Caki2 (cell line): ENCODE results near the gene BMPER. TPM values are rescaled to one million over a fixed set of nuclear protein-coding genes. Genes with fewer than 3 reads are reported as not detected.
"Not testable (repeated sequence)": the region's sequence is repeated elsewhere in the genome, so short reads cannot be mapped to it uniquely, and the experiment has no call there.

ENCODE experiments used
- DNase-seq: peaks from one replicate; pipeline ENCODE4 v3.0.0-alpha.2; 2015; ENCODE audit warnings: low read depth
- in situ Hi-C: cut with HindIII; loops from 2 replicates; pipeline ENCODE4 v1.10.0; 2016; ENCODE audit warnings: low sequenced_read_pairs, low pct_unique_long_range_greater_than_20kb, mixed read lengths
- total RNA-seq: library from RNA; depleted of rRNA; stranded (reverse); fragments of >200 nt; shearing (Covaris generic); gene quantifications from 2 replicates; pipeline ENCODE4 v1.2.3, GENCODE V29; 2014; ENCODE audit warnings: low replicate concordance

Gene BMPER
- total RNA-seq, 1 experiment from 2014 or later: not detected

GRCh38 chr7:34160261-34160752, 255.0 kb downstream of the BMPER start:
- no peak for DNase-seq

GRCh38 chr7:34162027-34162565, 256.8 kb downstream of the BMPER start:
- in situ Hi-C loops: no loop called here
- no peak for DNase-seq

More at GRCh38 chr7:34160261-34160752, 255.0 kb downstream of the BMPER start:
- in situ Hi-C loops: no loop called here

- in situ Hi-C loops: no loop called here
- no peak for DNase-seq
These were observed 257.3 kb downstream of the BMPER start for GRCh38 chr7:34162677-34163076.

DNA sequence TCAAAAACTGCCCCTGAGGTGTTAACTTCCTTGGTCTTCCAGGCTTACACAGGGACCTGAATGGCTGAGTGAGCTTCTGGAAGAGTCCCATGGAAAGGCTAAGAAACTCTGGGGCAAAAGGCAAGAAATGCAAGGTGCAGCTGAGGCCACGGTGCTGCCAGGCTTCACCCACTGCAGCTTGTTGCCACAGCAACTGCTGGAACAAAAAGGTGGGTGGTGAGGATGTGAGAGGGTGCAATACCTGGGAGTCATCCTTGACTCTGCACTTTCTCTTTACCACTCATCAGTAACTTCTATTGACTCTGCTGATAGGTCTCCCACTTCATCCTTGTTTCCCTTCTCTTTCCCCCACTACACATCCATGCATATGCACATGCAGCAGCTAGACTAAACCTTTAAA, 258.6 kb downstream of the BMPER start:
- in situ Hi-C loops: no loop called here
- DNase-seq: no peak

- in situ Hi-C loops: no loop called here
These were observed 260.1 kb downstream of the BMPER start for GRCh38 chr7:34165466-34165865.

GRCh38 chr7:34165927-34166550, 260.7 kb downstream of the BMPER start:
- peak; percentile 9 for DNase-seq
- in situ Hi-C loops: no loop called here

More at GRCh38 chr7:34165466-34165865, 260.1 kb downstream of the BMPER start:
- no peak for DNase-seq

GRCh38 chr7:34168013-34168412, 262.7 kb downstream of the BMPER start:
- DNase-seq: no peak
- in situ Hi-C loops: no loop called here

GRCh38 chr7:34174688-34175616, 269.6 kb downstream of the BMPER start:
- DNase-seq, in situ Hi-C loops: not testable (repeated sequence)

- in situ Hi-C loops: no loop called here
- DNase-seq: no peak
These were observed 270.5 kb downstream of the BMPER start for GRCh38 chr7:34175837-34176236.

DNA sequence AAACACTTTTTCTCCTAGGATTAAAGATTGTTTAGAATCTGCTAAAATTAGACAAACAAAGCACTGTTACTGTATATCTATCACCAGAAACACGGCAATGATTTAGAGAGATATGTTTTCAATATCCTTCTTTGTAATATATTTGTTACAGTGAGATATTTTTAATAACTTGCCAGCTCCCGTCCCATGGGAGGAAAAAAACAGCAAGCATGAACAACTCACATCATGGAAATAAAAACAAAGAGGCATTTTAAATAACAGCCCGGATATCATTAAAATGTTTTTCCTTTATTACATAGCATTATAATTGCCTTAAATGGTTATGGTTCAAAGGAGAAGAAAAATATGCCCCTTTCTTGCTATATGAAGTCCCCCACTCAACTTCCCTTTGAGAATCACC, 272.1 kb downstream of the BMPER start:
- no peak for DNase-seq
- in situ Hi-C loops: no loop called here

- in situ Hi-C loops: no loop called here
- no peak for DNase-seq
These were observed 276.1 kb downstream of the BMPER start for GRCh38 chr7:34181271-34181958.

DNA sequence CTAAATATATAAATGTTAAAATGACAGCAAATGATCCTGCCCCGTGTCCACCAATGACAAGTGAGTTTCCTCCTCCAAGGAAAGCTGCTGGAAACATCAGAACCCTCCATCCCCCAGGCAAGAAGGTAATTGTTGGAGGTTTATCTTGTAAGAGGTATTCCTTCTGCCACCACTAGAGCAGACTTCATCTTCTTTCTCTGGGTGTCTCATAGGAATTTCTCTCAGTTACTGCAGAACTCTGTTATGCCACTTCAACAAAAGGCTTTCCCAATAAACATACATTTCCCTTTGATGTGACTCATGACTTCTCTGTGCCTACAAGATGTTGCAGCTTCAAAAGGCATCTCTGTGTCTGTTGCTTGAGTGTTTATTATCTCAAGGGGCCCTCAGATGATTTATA, 279.1 kb downstream of the BMPER start:
- DNase-seq: no peak
- in situ Hi-C loops: no loop called here

DNA sequence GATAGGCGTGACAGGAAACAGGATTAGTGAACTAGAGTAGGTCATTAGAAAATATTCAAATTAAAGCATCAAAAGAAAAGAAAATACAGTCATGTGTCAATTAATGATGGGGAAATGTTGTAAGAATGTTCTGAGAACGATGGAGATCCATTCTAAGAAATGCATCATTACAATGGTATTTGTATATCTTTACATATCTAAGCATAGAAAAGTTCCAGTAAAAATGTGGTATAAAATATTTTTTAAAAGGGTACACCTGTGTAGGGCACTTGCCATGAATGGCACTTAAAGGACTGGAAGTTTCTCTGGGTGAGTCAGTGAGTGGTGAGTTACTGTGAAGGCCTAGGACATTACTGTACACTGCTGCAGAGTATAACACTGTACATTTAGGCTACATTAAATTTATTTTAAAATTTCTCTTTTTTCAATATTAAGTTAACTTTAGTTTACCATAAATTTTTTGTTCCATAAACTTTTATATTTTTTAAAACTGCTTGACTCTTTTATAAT, 282.5 kb downstream of the BMPER start:
- DNase-seq: no peak
- in situ Hi-C loops: no loop called here

DNA sequence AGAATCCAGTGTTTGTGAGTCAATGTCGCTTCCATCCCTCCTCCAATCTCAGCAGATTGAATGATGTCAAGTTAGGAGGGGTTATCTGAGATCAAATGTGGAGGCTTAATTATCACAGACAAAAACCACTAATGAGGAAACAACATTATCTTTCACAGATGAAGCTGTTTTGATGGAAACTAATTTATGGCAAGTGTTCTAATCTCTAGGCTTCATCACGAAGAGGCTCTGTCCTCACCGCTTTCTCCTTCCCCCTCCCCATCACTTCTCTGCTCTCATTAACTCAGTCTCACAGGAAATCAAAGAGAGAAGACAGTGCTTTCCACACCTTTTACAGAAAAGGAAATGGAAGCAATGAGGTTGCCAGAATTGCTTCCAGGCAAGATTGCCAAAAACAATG, 283.7 kb downstream of the BMPER start:
- no peak for DNase-seq
- in situ Hi-C loops: no loop called here

DNA sequence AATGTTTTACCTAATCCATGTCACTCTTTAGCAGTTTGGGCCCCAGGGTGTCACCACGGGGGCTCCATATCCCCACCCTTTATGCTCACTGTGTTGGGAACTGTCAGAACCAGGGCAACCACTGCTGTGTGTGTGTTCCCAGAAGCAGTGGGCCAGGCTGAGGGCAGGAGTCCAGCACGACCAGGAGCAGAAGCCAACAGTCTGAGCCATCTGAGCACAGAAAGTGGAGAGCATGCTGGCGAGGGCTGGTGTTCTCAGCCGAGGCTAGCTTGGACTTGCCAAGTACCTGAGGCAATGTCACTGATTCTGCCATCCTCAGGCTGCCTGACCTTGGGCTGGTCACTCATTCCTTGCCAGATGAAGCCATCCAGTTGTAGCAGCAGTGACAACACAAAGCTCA, 285.0 kb downstream of the BMPER start:
- in situ Hi-C loops: no loop called here

GRCh38 chr7:34191162-34191561, 285.8 kb downstream of the BMPER start:
- in situ Hi-C loops: no loop called here
- no peak for DNase-seq

More for the DNA sequence above, 285.0 kb downstream of the BMPER start:
- DNase-seq: no peak

GRCh38 chr7:34191771-34192479, 286.6 kb downstream of the BMPER start:
- DNase-seq: no peak
- in situ Hi-C loops: no loop called here

GRCh38 chr7:34192906-34193305, 287.6 kb downstream of the BMPER start:
- no peak for DNase-seq
- in situ Hi-C loops: no loop called here
